ENCODE results near the gene CDK9.

Gene CDK9

GRCh38 chr9:127751269-127752054, 34.4 kb upstream of the CDK9 start:
- no peak overlapping the region for H3K27ac ChIP-seq (ENCODE audit: poor library complexity, severe bottlenecking)
- TF ChIP-seq CTCF (IDR thresholded peaks at IDR 0.05; ENCODE audit: poor library complexity, severe bottlenecking), result no peak
- H3K9me3 ChIP-seq (ENCODE audit: severe bottlenecking), result no peaks in the 10 kb centered on the region
- H3K4me3 ChIP-seq (ENCODE audit: severe bottlenecking), result no peak overlapping the region
- 0 out of 3 replicates have a peak, but pooled peaks have one; percentile 26 for ATAC-seq (ENCODE audit: low read depth)
- DNase-seq (ENCODE audit: low spot score), result no peak
- H3K27me3 ChIP-seq (ENCODE audit: insufficient read depth, poor library complexity, severe bottlenecking), result peaks cover 39% of the 10 kb centered on the region
- H3K4me1 ChIP-seq (ENCODE audit: insufficient read depth, poor library complexity, severe bottlenecking), result no peaks in the 10 kb centered on the region
- H3K36me3 ChIP-seq (ENCODE audit: low read depth), result no peaks in the 10 kb centered on the region

GRCh38 chr9:127753148-127753547, 32.7 kb upstream of the CDK9 start:
- H3K36me3 ChIP-seq (ENCODE audit: low read depth), result no peaks in the 10 kb centered on the region
- TF ChIP-seq CTCF (IDR thresholded peaks at IDR 0.05; ENCODE audit: poor library complexity, severe bottlenecking), result no peak
- H3K27me3 ChIP-seq (ENCODE audit: insufficient read depth, poor library complexity, severe bottlenecking), result peaks cover 39% of the 10 kb centered on the region

GRCh38 chr9:127753622-127754021, 32.2 kb upstream of the CDK9 start:
- ATAC-seq (ENCODE audit: low read depth) (no peak), DNase-seq (ENCODE audit: low spot score) (no peak)
- H3K27ac ChIP-seq (ENCODE audit: poor library complexity, severe bottlenecking), result no peak overlapping the region
- no peaks in the 10 kb centered on the region for H3K4me1 ChIP-seq (ENCODE audit: insufficient read depth, poor library complexity, severe bottlenecking)
- no peak for TF ChIP-seq CTCF (IDR thresholded peaks at IDR 0.05; ENCODE audit: poor library complexity, severe bottlenecking)
- H3K27me3 ChIP-seq (ENCODE audit: insufficient read depth, poor library complexity, severe bottlenecking), result peaks cover 39% of the 10 kb centered on the region
- H3K36me3 ChIP-seq (ENCODE audit: low read depth), result no peaks in the 10 kb centered on the region
- H3K4me3 ChIP-seq (ENCODE audit: severe bottlenecking), result no peak overlapping the region
- no peaks in the 10 kb centered on the region for H3K9me3 ChIP-seq (ENCODE audit: severe bottlenecking)

More at GRCh38 chr9:127753148-127753547, 32.7 kb upstream of the CDK9 start:
- Histone ChIP-seq H3K4me1 (ENCODE audit: insufficient read depth, poor library complexity, severe bottlenecking) (no peaks in the 10 kb centered on the region), H3K4me3 (ENCODE audit: severe bottlenecking) (no peak overlapping the region), H3K9me3 (ENCODE audit: severe bottlenecking) (no peaks in the 10 kb centered on the region), H3K27ac (ENCODE audit: poor library complexity, severe bottlenecking) (no peak overlapping the region)
- no peak for DNase-seq (ENCODE audit: low spot score)
- ATAC-seq (ENCODE audit: low read depth), result no peak

GRCh38 chr9:127754099-127755060, 31.5 kb upstream of the CDK9 start:
- ATAC-seq (ENCODE audit: low read depth), result peak; percentile 67
- Histone ChIP-seq H3K27ac (ENCODE audit: poor library complexity, severe bottlenecking) (no peak overlapping the region), H3K36me3 (ENCODE audit: low read depth) (no peaks in the 10 kb centered on the region), H3K27me3 (ENCODE audit: insufficient read depth, poor library complexity, severe bottlenecking) (peaks cover 39% of the 10 kb centered on the region), H3K4me1 (ENCODE audit: insufficient read depth, poor library complexity, severe bottlenecking) (no peaks in the 10 kb centered on the region), H3K9me3 (ENCODE audit: severe bottlenecking) (no peaks in the 10 kb centered on the region), H3K4me3 (ENCODE audit: severe bottlenecking) (no peak overlapping the region)
- DNase-seq (ENCODE audit: low spot score), result no peak
- no peak for TF ChIP-seq CTCF (IDR thresholded peaks at IDR 0.05; ENCODE audit: poor library complexity, severe bottlenecking)
